Activated CD8-positive, alpha-beta memory T cell treated with anti-CD3 and anti-CD28 coated beads, Interleukin-2, amount 50 U/mL, for 1 hour (primary cell): ENCODE data around the gene ELF2.
"Not testable (repeated sequence)": the region's sequence is repeated elsewhere in the genome, so short reads cannot be mapped to it uniquely, and the experiment has no call there.

ENCODE experiments used
- DNase-seq: peaks from one replicate; pipeline ENCODE4 v3.0.0-alpha.2; 2020; ENCODE audit errors: extremely low read depth

The ELF2 gene

GRCh38 chr4:139021071-139021470 is 155.9 kb downstream of the ELF2 start:
- DNase-seq: not testable (repeated sequence)

GRCh38 chr4:139020384-139020783 is 156.6 kb downstream of the ELF2 start:
- DNase-seq: no peak

GRCh38 chr4:139018971-139019758 is 157.9 kb downstream of the ELF2 start:
- DNase-seq: no peak

GRCh38 chr4:139018501-139018900 is 158.5 kb downstream of the ELF2 start:
- no peak for DNase-seq

- DNase-seq: no peak
Measured at GRCh38 chr4:139017861-139018260, 159.2 kb downstream of the ELF2 start.

- peak; percentile 4 for DNase-seq
Measured at GRCh38 chr4:139015948-139016471, 161.0 kb downstream of the ELF2 start.

GRCh38 chr4:139015269-139015947 is 161.6 kb downstream of the ELF2 start, which contains the start of gene NOCT:
Gene NOCT, plus strand, starts transcription at chr4:139015781. Its CDS starts 201 bp downstream, at chr4:139015982.
- DNase-seq: peak; percentile 79

GRCh38 chr4:139014371-139015268 is 162.4 kb downstream of the ELF2 start:
- no peak for DNase-seq

- DNase-seq: no peak
Measured at GRCh38 chr4:139011225-139011950, 165.6 kb downstream of the ELF2 start.

GRCh38 chr4:139009702-139010101 is 167.3 kb downstream of the ELF2 start:
- DNase-seq: no peak

GRCh38 chr4:139008278-139008677 is 168.7 kb downstream of the ELF2 start:
- DNase-seq: not testable (repeated sequence)

- DNase-seq: no peak
Measured at GRCh38 chr4:139007640-139008039, 169.4 kb downstream of the ELF2 start.
